GM06990 (cell line): ENCODE results near the gene OR51A7.

Experiments used
- DNase-seq: peaks from one replicate; pipeline ENCODE4 v3.0.0-alpha.2; 2011; ENCODE audit not compliant: insufficient read length; ENCODE audit errors: extremely low read depth
- H3K27me3 ChIP-seq: replicated peaks from 2 replicates; pipeline ENCODE4 v1.6.0; 2011; ENCODE audit warnings: low read length; ENCODE audit not compliant: control insufficient read depth, insufficient read depth
- H3K36me3 ChIP-seq: 2 replicates; pipeline ENCODE4 v1.5.1; 2011; ENCODE audit warnings: low read length; ENCODE audit not compliant: control insufficient read depth, insufficient read depth
- H3K4me3 ChIP-seq: replicated peaks from 2 replicates; pipeline ENCODE4 v1.5.1; 2011; ENCODE audit warnings: low read depth, mild to moderate bottlenecking, control low read depth, low read length
- TF ChIP-seq, protein P1 (sequence below): IDR thresholded peaks from 2 replicates; pipeline ENCODE4 v1.5.1; 2011; ENCODE audit warnings: low read length, control low read depth, mild to moderate bottlenecking, inconsistent platforms; ENCODE audit not compliant: insufficient read depth, poor library complexity, severe bottlenecking

OR51A7 gene

DNA sequence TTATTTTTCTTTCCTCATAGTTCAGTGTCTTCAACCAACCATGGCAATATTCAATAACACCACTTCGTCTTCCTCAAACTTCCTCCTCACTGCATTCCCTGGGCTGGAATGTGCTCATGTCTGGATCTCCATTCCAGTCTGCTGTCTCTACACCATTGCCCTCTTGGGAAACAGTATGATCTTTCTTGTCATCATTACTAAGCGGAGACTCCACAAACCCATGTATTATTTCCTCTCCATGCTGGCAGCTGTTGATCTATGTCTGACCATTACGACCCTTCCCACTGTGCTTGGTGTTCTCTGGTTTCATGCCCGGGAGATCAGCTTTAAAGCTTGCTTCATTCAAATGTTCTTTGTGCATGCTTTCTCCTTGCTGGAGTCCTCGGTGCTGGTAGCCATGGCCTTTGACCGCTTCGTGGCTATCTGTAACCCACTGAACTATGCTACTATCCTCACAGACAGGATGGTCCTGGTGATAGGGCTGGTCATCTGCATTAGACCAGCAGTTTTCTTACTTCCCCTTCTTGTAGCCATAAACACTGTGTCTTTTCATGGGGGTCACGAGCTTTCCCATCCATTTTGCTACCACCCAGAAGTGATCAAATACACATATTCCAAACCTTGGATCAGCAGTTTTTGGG lies 21.6 kb upstream of the OR51A7 start, which contains the start of gene OR51T1:
OR51T1 (plus strand) TSS at position 41 of the 641 bp plus-strand sequence; CDS start at position 41, 0 bp downstream.
- no peak for DNase-seq
- Histone ChIP-seq H3K27me3 (no peaks in the 10 kb centered on the region), H3K36me3 (no peaks in the 10 kb centered on the region), H3K4me3 (no peak within 1 kb of the TSS)
- TF ChIP-seq, protein P1, sequence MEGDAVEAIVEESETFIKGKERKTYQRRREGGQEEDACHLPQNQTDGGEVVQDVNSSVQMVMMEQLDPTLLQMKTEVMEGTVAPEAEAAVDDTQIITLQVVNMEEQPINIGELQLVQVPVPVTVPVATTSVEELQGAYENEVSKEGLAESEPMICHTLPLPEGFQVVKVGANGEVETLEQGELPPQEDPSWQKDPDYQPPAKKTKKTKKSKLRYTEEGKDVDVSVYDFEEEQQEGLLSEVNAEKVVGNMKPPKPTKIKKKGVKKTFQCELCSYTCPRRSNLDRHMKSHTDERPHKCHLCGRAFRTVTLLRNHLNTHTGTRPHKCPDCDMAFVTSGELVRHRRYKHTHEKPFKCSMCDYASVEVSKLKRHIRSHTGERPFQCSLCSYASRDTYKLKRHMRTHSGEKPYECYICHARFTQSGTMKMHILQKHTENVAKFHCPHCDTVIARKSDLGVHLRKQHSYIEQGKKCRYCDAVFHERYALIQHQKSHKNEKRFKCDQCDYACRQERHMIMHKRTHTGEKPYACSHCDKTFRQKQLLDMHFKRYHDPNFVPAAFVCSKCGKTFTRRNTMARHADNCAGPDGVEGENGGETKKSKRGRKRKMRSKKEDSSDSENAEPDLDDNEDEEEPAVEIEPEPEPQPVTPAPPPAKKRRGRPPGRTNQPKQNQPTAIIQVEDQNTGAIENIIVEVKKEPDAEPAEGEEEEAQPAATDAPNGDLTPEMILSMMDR = no peak

DNA sequence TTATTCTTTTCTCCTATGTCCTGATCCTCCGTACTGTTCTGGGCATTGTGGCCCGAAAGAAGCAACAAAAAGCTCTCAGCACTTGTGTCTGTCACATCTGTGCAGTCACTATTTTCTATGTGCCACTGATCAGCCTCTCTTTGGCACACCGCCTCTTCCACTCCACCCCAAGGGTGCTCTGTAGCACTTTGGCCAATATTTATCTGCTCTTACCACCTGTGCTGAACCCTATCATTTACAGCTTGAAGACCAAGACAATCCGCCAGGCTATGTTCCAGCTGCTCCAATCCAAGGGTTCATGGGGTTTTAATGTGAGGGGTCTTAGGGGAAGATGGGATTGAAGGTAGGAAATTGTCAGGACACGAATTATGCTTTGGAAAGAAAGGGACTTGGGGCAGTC lies 21.0 kb upstream of the OR51A7 start:
- H3K27me3 ChIP-seq = no peaks in the 10 kb centered on the region
- no peak overlapping the region for H3K4me3 ChIP-seq
- TF ChIP-seq, protein P1 = no peak
- no peaks in the 10 kb centered on the region for H3K36me3 ChIP-seq
- no peak for DNase-seq

DNA sequence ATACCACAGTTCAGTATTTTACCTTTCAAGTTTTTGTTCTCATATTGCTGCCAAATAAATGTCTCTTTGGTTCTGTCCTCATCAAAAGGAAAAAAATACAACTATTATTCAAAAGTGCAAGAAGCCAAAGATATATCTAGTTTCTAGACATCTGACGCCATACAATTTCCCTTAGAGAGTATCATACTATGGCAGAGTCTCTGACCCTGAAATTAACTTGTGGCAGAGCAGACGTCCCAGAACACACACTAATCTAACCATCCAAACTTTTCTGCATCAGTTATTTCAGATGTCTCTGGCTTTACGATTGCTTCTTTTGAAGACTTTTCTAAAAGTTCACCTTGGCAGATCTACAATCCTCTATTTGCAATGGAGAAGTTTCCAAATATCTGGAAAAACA lies 19.2 kb upstream of the OR51A7 start:
- TF ChIP-seq, protein P1 = no peak
- Histone ChIP-seq H3K27me3 (no peaks in the 10 kb centered on the region), H3K4me3 (no peak overlapping the region), H3K36me3 (no peaks in the 10 kb centered on the region)
- no peak for DNase-seq

DNA sequence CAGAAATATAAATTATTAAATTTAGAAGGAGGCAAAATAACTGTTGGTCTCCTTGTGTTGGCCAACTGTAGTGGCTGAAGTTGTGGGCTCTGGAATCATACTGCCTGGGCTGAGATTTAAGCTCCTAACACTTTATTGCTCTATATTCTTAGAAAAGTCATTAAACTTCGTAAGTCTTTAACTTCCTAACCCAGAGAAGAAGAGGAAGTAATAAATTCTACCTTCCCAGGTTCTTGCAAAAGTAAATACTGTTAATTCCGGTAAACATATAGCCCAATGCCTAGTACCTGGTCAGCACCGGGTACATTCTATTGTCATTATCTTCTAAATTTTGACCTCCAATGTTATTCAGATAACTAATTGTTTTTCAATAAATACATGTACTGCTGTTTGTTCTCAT lies 17.4 kb upstream of the OR51A7 start:
- Histone ChIP-seq H3K27me3 (no peaks in the 10 kb centered on the region), H3K4me3 (no peak overlapping the region), H3K36me3 (no peaks in the 10 kb centered on the region)
- DNase-seq = no peak
- TF ChIP-seq, protein P1 = no peak

DNA sequence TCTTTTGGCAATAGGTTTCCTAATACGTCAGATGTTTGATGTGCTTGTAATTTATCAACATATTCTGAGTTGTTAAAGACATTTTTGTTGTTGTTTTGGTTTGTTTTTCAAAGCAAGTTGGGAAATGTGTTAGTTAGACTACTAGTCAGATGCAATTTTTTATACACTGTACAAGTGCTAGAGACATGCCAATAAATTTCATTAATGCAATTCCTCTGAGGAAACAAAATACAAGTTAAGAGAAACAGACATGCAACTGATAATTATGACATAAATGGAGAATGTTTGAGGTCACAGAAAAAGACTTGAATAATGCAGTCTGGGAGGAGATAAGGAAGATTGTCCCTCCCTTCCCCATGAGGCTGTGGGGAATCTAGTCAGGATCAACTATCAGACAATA lies 16.0 kb upstream of the OR51A7 start:
- H3K27me3 ChIP-seq = no peaks in the 10 kb centered on the region
- no peak overlapping the region for H3K4me3 ChIP-seq
- TF ChIP-seq, protein P1 = no peak
- no peaks in the 10 kb centered on the region for H3K36me3 ChIP-seq
- DNase-seq = no peak

DNA sequence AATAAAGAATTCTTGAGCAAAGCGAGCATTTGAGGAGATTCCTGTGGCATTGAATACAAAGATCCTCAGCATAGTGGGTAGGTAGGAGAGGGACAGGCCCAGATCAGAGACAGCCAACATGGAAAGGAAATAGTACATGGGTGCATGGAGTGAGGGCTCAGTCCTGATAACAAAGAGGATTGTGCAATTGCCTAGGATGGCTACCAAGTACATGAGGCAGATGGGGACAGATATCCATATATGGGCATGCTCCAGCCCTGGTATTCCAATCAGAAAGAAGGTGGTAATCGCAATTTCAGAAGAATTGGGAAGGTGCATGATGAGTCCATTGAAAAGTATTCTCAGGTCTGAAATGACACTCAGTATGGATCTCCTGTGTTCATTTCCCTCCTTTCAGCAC lies 13.3 kb upstream of the OR51A7 start:
- no peaks in the 10 kb centered on the region for H3K27me3 ChIP-seq
- no peak for DNase-seq
- H3K4me3 ChIP-seq = no peak overlapping the region
- no peaks in the 10 kb centered on the region for H3K36me3 ChIP-seq
- TF ChIP-seq, protein P1 = no peak
